H1 (cell line): ENCODE measurements around the gene C9.
"Not testable (repeated sequence)": the region's sequence is repeated elsewhere in the genome, so short reads cannot be mapped to it uniquely, and the experiment has no call there.

Experiments used
- CTCF ChIP-seq, 3 experiments: IDR thresholded peaks; 1 replicate in 2 of 3; 2 replicates in 1 of 3; pipeline versions ENCODE4 v1.5.1 to v1.6.1; 2011; ENCODE audit warnings: low read length in 3 of 3, mild to moderate bottlenecking in 3 of 3, inconsistent platforms in 2 of 3, low read depth in 1 of 3, moderate library complexity in 1 of 3; ENCODE audit not compliant: insufficient read depth in 1 of 3; ENCODE audit errors: control extremely low read depth in 1 of 3
- EZH2 ChIP-seq: fragments of 200-600 bp; sonication (generic); IDR thresholded peaks from 2 replicates; pipeline ENCODE4 v1.7.1; 2012; ENCODE audit warnings: low read depth, mild to moderate bottlenecking, moderate library complexity, low read length, inconsistent platforms; ENCODE audit not compliant: severe bottlenecking
- GTF2F1 ChIP-seq: IDR thresholded peaks from 2 replicates; pipeline ENCODE4 v1.6.1; 2012; ENCODE audit warnings: low read depth, low read length, improper control_type of control experiment, borderline replicate concordance
- POLR2A ChIP-seq, 2 experiments: IDR thresholded peaks; 1 replicate in 1 of 2; 2 replicates in 1 of 2; pipeline ENCODE4 v1.6.1; 2011; ENCODE audit warnings: low read depth in 2 of 2, low read length in 2 of 2, mild to moderate bottlenecking in 2 of 2; ENCODE audit errors: control extremely low read depth in 1 of 2
- RAD21 ChIP-seq, 2 experiments: IDR thresholded peaks in 1 of 2; conservative IDR thresholded peaks in 1 of 2; 2 replicates each; pipeline ENCODE4 v1.6.1; 2011; ENCODE audit warnings: low read depth in 2 of 2, low read length in 2 of 2, improper control_type of control experiment in 1 of 2, inconsistent platforms in 1 of 2, mild to moderate bottlenecking in 1 of 2, moderate library complexity in 1 of 2
- RFX5 ChIP-seq: IDR thresholded peaks from 2 replicates; pipeline ENCODE4 v1.6.1; 2011; ENCODE audit warnings: low read depth, low read length, improper control_type of control experiment, borderline replicate concordance
- SP1 ChIP-seq: IDR thresholded peaks from 2 replicates; pipeline ENCODE4 v1.6.1; 2011; ENCODE audit warnings: low read depth, low read length

- not testable (repeated sequence) for TF ChIP-seq POLR2A (IDR thresholded peaks at IDR 0.05; ENCODE audit: control extremely low read depth in 1 of 2, low read depth in 2 of 2, low read length in 2 of 2); CTCF (IDR thresholded peaks at IDR 0.05; ENCODE audit: control extremely low read depth in 1 of 3, insufficient read depth in 1 of 3, low read depth in 1 of 3, low read length in 3 of 3); RAD21 (IDR thresholded peaks at IDR 0.05 in 1 of 2, conservative IDR thresholded peaks at IDR 0.05 in 1 of 2; ENCODE audit: low read depth in 2 of 2, low read length in 2 of 2); RFX5; EZH2; GTF2F1; SP1
Observed at GRCh38 chr5:39234494-39234893, 129.8 kb downstream of the C9 start.
